ENCODE results near the gene CDK4. TPM values are rescaled to one million over a fixed set of nuclear protein-coding genes. Genes with fewer than 3 reads are reported as not detected.

CDK4 gene
- total and polyA plus RNA-seq, 4 donors, result 69.7 to 115 (median 89.9) TPM

DNA sequence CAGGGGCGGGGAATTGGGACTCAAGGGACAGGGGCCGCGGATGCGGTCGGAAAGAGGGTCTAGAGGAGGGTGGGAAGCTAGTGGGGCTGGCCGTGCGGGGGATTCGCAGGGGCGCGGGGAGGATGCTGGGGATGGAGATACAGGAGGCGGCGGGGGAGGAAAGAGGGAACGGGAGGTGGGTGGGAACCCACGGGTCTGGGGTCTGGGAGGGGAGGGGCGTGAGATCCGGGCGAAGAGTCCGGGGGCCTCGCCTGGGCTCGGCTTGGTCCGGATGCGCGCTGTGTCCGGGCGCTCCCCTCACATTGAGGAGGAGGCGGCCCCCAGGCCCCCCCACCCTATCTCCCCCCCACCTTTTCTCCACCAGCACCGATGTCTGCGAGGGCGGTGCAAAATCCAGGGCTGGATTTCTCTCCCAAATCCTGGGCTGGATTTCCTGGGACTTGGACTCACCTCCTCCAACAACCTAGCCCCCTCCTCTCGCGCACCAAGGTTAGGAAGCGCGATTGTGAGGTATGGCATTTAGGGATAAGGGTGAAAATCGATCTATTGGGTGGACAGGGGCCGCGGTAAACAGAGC lies 13.4 kb downstream of the CDK4 start, which contains the start of gene AGAP2:
TSS of gene AGAP2 (minus strand) at position 82 of the 577 bp plus-strand sequence. CDS start 496 bp downstream, outside the sequence.
- Histone ChIP-seq H3K27ac (ENCODE audit: low read depth in 1 of 2, low read length in 1 of 2) (no peak within 1 kb of the TSS), H3K36me3 (ENCODE audit: control insufficient read depth in 4 of 4, insufficient read depth in 4 of 4, low read length in 4 of 4) (peaks cover 0 to 1% (median 0%) of the 10 kb centered on the region in 4 donors), H3K4me1 (ENCODE audit: control insufficient read depth in 5 of 5, insufficient read depth in 5 of 5, low read length in 5 of 5) (peaks cover 0 to 9% (median 6%) of the 10 kb centered on the region in 5 donors), H3K9me3 (ENCODE audit: control insufficient read depth in 4 of 4, insufficient read depth in 3 of 4, low read length in 3 of 4) (no peaks in the 10 kb centered on the region), H3K27me3 (ENCODE audit: control insufficient read depth in 3 of 3, insufficient read depth in 3 of 3, low read length in 2 of 3) (peaks cover 0 to 80% (median 70%) of the 10 kb centered on the region in 3 donors), H3K4me3 (no peak within 1 kb of the TSS), H3K9ac (ENCODE audit: insufficient read depth in 1 of 2, low read length in 2 of 2) (no peak within 1 kb of the TSS)
- 23 to 50% methylated on average over 26 to 36 of the region's 36 CpGs for WGBS, 2 donors
- ATAC-seq (ENCODE audit: insufficient read depth, low FRiP score) (no peak), DNase-seq (peak in 2 of 3 donors; percentile 24 to 45)
- TF ChIP-seq, protein P1, sequence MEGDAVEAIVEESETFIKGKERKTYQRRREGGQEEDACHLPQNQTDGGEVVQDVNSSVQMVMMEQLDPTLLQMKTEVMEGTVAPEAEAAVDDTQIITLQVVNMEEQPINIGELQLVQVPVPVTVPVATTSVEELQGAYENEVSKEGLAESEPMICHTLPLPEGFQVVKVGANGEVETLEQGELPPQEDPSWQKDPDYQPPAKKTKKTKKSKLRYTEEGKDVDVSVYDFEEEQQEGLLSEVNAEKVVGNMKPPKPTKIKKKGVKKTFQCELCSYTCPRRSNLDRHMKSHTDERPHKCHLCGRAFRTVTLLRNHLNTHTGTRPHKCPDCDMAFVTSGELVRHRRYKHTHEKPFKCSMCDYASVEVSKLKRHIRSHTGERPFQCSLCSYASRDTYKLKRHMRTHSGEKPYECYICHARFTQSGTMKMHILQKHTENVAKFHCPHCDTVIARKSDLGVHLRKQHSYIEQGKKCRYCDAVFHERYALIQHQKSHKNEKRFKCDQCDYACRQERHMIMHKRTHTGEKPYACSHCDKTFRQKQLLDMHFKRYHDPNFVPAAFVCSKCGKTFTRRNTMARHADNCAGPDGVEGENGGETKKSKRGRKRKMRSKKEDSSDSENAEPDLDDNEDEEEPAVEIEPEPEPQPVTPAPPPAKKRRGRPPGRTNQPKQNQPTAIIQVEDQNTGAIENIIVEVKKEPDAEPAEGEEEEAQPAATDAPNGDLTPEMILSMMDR (IDR thresholded peaks at IDR 0.05; ENCODE audit: control extremely low read depth, extremely low read depth), result no peak

DNA sequence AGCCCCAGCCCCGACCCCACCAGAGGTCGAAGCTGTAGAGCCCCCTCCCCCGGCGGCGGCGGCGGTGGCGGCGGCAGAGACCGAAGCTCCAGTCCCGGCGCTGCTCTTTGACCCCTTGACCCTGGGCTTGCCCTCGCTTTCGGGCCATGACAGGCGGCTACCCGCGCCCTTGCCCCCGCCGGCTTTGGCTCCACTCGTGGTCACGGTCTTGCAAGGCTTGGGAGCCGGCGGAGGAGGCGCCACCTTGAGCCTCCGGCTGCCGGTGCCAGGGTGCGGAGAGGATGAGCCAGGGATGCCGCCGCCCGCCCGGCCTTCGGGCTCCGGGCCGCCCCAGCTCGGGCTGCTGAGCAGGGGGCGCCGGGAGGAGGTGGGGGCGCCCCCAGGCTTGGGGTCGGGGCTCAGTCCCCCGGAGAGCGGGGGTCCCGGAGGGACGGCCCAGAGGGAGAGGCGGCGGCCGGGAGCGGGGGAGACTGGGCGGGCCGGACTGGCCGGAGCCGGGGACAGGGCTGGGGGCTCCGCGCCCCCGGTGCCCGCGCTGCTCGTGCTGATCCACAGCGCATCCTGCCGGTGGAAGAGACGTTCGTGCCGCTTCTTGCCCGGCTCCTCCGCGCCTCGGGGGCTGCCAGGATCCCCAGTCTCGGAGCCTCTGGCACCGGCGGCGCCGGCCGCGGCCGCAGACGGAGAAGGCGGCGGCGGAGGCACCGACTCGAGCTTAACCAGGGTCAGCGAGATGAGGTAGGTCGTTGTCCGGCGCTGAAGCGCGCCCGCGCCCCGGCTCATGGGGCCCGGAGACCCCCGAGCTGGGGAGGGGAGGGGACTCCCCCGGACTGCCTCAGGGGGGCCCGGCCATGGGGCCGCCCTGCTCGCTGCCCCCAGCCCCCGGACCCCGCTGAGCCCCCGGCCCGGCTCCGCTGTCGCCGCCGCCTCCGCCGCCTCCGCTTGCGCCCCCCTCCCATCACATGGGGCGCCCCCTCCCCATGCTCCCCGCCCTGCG lies 14.3 kb downstream of the CDK4 start:
- TF ChIP-seq, protein P1 (IDR thresholded peaks at IDR 0.05; ENCODE audit: control extremely low read depth, extremely low read depth), result no peak
- WGBS, 2 donors, result 36 to 66% methylated on average over 87 to 110 of the region's 110 CpGs
- H3K4me3 ChIP-seq, result no peak overlapping the region
- DNase-seq (peak in 2 of 3 donors; percentile 41 to 50), ATAC-seq (ENCODE audit: insufficient read depth, low FRiP score) (no peak)
- peaks cover 0 to 9% (median 6%) of the 10 kb centered on the region in 5 donors for H3K4me1 ChIP-seq (ENCODE audit: control insufficient read depth in 5 of 5, insufficient read depth in 5 of 5, low read length in 5 of 5)
- H3K27me3 ChIP-seq (ENCODE audit: control insufficient read depth in 3 of 3, insufficient read depth in 3 of 3, low read length in 2 of 3), result peaks cover 0 to 90% (median 79%) of the 10 kb centered on the region in 3 donors
- H3K27ac ChIP-seq (ENCODE audit: low read depth in 1 of 2, low read length in 1 of 2), result no peak overlapping the region
- H3K9ac ChIP-seq (ENCODE audit: insufficient read depth in 1 of 2, low read length in 2 of 2), result no peak overlapping the region
- no peaks in the 10 kb centered on the region for H3K9me3 ChIP-seq (ENCODE audit: control insufficient read depth in 4 of 4, insufficient read depth in 3 of 4, low read length in 3 of 4)
- peaks cover 0 to 1% (median 0%) of the 10 kb centered on the region in 4 donors for H3K36me3 ChIP-seq (ENCODE audit: control insufficient read depth in 4 of 4, insufficient read depth in 4 of 4, low read length in 4 of 4)

DNA sequence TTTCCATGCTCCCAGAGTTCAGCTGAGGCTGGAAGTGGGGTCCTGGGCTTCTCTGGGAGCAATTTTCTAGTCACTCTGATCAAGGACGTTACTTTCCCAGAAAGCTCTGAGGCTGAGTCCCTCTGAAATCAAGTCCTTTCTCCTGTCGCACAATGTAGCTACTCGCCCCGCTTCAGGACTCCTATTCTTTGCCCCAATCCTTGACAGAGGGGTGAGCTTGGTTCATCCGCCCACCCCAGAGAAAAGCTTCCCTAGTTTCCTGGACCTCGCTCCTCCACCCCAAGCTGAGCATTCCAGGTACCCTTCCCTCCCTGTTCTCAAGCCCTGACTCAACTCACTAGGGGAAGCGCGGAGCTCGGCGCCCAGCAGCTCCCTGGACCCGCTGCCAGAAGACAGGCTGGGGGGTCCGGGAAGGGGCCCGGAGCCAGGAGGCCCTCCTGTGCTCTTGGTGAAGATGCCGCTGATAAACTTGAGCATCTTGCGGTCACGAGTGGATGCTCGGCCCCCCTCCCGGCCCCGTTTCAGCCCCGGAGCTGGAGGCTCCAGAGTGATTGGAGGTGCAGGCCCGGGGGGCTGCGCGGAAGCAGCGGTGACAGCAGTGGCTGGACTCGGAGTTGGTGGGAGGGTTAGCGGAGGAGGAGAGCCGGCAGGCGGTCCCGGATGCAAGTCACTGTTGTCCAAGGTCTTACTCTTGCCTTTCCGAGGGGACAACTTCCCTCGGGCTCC lies 15.2 kb downstream of the CDK4 start:
- no peak overlapping the region for H3K27ac ChIP-seq (ENCODE audit: low read depth in 1 of 2, low read length in 1 of 2)
- ATAC-seq (ENCODE audit: insufficient read depth, low FRiP score), result no peak
- H3K36me3 ChIP-seq (ENCODE audit: control insufficient read depth in 4 of 4, insufficient read depth in 4 of 4, low read length in 4 of 4), result peaks cover 0 to 1% (median 0%) of the 10 kb centered on the region in 4 donors
- no peak for DNase-seq
- no peak overlapping the region for H3K4me3 ChIP-seq
- peaks cover 0 to 9% (median 6%) of the 10 kb centered on the region in 5 donors for H3K4me1 ChIP-seq (ENCODE audit: control insufficient read depth in 5 of 5, insufficient read depth in 5 of 5, low read length in 5 of 5)
- 45 to 71% methylated on average over 29 to 31 of the region's 31 CpGs for WGBS, 2 donors
- no peaks in the 10 kb centered on the region for H3K9me3 ChIP-seq (ENCODE audit: control insufficient read depth in 4 of 4, insufficient read depth in 3 of 4, low read length in 3 of 4)
- H3K9ac ChIP-seq (ENCODE audit: insufficient read depth in 1 of 2, low read length in 2 of 2), result no peak overlapping the region
- TF ChIP-seq, protein P1 (IDR thresholded peaks at IDR 0.05; ENCODE audit: control extremely low read depth, extremely low read depth), result no peak
- peaks cover 0 to 85% (median 78%) of the 10 kb centered on the region in 3 donors for H3K27me3 ChIP-seq (ENCODE audit: control insufficient read depth in 3 of 3, insufficient read depth in 3 of 3, low read length in 2 of 3)
